Endothelial cell of umbilical vein (primary cell): ENCODE data around the gene TTLL9.

Experiments used
- EZH2 ChIP-seq: IDR thresholded peaks from 2 replicates; pipeline ENCODE4 v1.6.1; 2012; ENCODE audit warnings: borderline replicate concordance, low read depth, mild to moderate bottlenecking, moderate library complexity, low read length, inconsistent platforms; ENCODE audit not compliant: severe bottlenecking
- MYC ChIP-seq: IDR thresholded peaks from one replicate; pipeline ENCODE4 v1.6.1; 2011; ENCODE audit warnings: mild to moderate bottlenecking, low read depth, low read length
- POLR2A ChIP-seq: IDR thresholded peaks from 2 replicates; pipeline ENCODE4 v1.6.1; 2012; ENCODE audit warnings: low read depth, mild to moderate bottlenecking, control low read depth, low read length
- TF ChIP-seq, protein P1 (sequence below), 2 donors: IDR thresholded peaks; 1 replicate in 1 of 2; 2 replicates in 1 of 2; pipeline ENCODE4 v1.5.1; 2011; ENCODE audit warnings: low read length in 2 of 2, mild to moderate bottlenecking in 2 of 2, moderate library complexity in 2 of 2, control low read depth in 1 of 2, inconsistent platforms in 1 of 2, low read depth in 1 of 2; ENCODE audit not compliant: insufficient read depth in 1 of 2; ENCODE audit errors: extremely low read depth in 1 of 2

DNA sequence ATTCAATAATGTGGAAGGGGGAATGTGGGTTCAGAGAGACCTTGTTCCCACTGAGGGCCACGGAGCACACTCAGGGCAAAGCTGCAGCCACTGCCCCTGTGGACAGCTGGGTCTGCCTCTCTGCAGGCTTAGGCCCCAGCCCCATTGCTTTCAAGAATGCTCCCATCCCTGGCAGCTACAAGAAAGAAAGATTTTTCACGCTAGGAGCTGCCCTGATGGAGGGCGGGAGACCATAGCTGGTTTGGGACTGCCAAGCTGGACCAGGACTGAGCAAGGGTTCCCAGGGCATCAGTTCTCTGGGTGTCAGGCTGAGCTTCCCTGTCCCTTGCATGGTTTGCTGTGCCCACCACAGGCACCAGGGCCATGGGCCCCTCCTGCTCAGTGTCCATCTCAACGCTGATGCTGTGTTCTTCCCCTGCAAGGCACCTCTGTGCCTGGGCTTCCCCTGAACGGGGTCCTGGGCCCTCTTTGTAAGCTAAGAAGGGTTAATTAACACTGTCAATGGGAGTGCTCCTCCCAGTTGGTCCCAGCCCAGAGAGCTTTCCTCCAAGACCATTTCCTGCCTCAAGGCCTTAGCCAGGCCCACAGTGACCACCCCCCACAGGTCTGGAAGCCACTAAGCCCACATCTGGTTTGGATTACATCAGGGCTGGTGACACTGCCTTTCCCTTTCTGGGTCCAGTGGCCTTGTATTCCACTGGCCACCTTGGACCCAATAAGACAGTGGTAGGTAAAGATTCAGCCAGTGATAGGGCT lies 33.4 kb upstream of the TTLL9 start:
- TF ChIP-seq, protein P1, sequence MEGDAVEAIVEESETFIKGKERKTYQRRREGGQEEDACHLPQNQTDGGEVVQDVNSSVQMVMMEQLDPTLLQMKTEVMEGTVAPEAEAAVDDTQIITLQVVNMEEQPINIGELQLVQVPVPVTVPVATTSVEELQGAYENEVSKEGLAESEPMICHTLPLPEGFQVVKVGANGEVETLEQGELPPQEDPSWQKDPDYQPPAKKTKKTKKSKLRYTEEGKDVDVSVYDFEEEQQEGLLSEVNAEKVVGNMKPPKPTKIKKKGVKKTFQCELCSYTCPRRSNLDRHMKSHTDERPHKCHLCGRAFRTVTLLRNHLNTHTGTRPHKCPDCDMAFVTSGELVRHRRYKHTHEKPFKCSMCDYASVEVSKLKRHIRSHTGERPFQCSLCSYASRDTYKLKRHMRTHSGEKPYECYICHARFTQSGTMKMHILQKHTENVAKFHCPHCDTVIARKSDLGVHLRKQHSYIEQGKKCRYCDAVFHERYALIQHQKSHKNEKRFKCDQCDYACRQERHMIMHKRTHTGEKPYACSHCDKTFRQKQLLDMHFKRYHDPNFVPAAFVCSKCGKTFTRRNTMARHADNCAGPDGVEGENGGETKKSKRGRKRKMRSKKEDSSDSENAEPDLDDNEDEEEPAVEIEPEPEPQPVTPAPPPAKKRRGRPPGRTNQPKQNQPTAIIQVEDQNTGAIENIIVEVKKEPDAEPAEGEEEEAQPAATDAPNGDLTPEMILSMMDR (IDR thresholded peaks at IDR 0.05; ENCODE audit: extremely low read depth in 1 of 2, insufficient read depth in 1 of 2, low read depth in 1 of 2, low read length in 2 of 2), result no peak
- no peak for TF ChIP-seq POLR2A
- no peak for TF ChIP-seq EZH2
- no peak for TF ChIP-seq MYC
